Thoracic aorta (tissue), 2 donors: ENCODE results near the gene ATXN1. TPM values are rescaled to one million over a fixed set of nuclear protein-coding genes. Genes with fewer than 3 reads are reported as not detected.
A peak's percentile ranks its signal among the peaks of the same experiment; 100 is the strongest.

ENCODE experiments used
- ATAC-seq: fragments of 150-250 bp; one replicate; pipeline ENCODE4 v1.8.0; 2017; ENCODE audit warnings: low read depth; ENCODE audit not compliant: insufficient number of reproducible peaks, low FRiP score
- DNase-seq: peaks from one replicate; pipeline ENCODE4 v3.0.0-alpha.2; 2020; ENCODE audit warnings: low spot score
- H3K27ac ChIP-seq, 2 donors: fragments of 200-600 bp; sonication (generic); 1 replicate in 1 of 2; 2 replicates in 1 of 2; pipeline ENCODE4 v1.5.1; 2016; ENCODE audit warnings: mild to moderate bottlenecking in 2 of 2, moderate library complexity in 2 of 2
- H3K27me3 ChIP-seq: fragments of 200-600 bp; sonication (generic); replicated peaks from 2 replicates; pipeline ENCODE4 v1.6.0; 2016; ENCODE audit warnings: mild to moderate bottlenecking; ENCODE audit not compliant: insufficient read depth
- H3K36me3 ChIP-seq: fragments of 200-600 bp; sonication (generic); one replicate; pipeline ENCODE4 v1.5.1; 2016
- H3K4me1 ChIP-seq, 2 donors: fragments of 200-600 bp; sonication (generic); 1 replicate in 1 of 2; 2 replicates in 1 of 2; pipeline versions ENCODE4 v1.5.1 to v1.6.0; 2016; ENCODE audit warnings: low read depth in 2 of 2, mild to moderate bottlenecking in 1 of 2; ENCODE audit not compliant: control insufficient read depth in 1 of 2
- H3K4me3 ChIP-seq: fragments of 200-600 bp; sonication (generic); 2 replicates; pipeline ENCODE4 v1.5.1; 2016; ENCODE audit warnings: mild to moderate bottlenecking
- H3K9me3 ChIP-seq: fragments of 200-600 bp; sonication (generic); 2 replicates; pipeline ENCODE4 v1.5.1; 2016
- CTCF ChIP-seq: fragments of 200-600 bp; sonication (generic); IDR thresholded peaks from one replicate; pipeline ENCODE4 v1.5.1; 2019; ENCODE audit warnings: antibody characterized with exemption
- total RNA-seq, 2 donors: library from RNA; depleted of rRNA; stranded (reverse); fragments of >200 nt; gene quantifications; one replicate each; pipeline versions ENCODE4 v1.1.0 to v1.2.3, GENCODE V29; 2016

Gene ATXN1
- total RNA-seq, 2 donors from 2014 or later = 59.8 to 62.4 TPM

- no peak for TF ChIP-seq CTCF
- Histone ChIP-seq H3K9me3 (no peaks in the 10 kb centered on the region), H3K27me3 (no peaks in the 10 kb centered on the region), H3K27ac (no peak overlapping the region), H3K4me3 (no peak overlapping the region), H3K36me3 (no peaks in the 10 kb centered on the region), H3K4me1 (peaks cover 25 to 52% of the 10 kb centered on the region in 2 donors)
- DNase-seq (no peak), ATAC-seq (no peak)
These were observed 31.5 kb downstream of the ATXN1 start for GRCh38 chr6:16729744-16730143.

- Histone ChIP-seq H3K4me1 (peaks cover 30 to 57% of the 10 kb centered on the region in 2 donors), H3K9me3 (no peaks in the 10 kb centered on the region), H3K27me3 (no peaks in the 10 kb centered on the region), H3K27ac (no peak overlapping the region), H3K36me3 (no peaks in the 10 kb centered on the region), H3K4me3 (no peak overlapping the region)
- no peak for TF ChIP-seq CTCF
- DNase-seq = no peak
- no peak for ATAC-seq
These were observed 32.0 kb downstream of the ATXN1 start for GRCh38 chr6:16729183-16729691.

- ATAC-seq (no peak), DNase-seq (no peak)
- H3K36me3 ChIP-seq = no peaks in the 10 kb centered on the region
- no peaks in the 10 kb centered on the region for H3K9me3 ChIP-seq
- peaks cover 32 to 62% of the 10 kb centered on the region in 2 donors for H3K4me1 ChIP-seq
- no peaks in the 10 kb centered on the region for H3K27me3 ChIP-seq
- no peak for TF ChIP-seq CTCF
- no peak overlapping the region for H3K4me3 ChIP-seq
- no peak overlapping the region for H3K27ac ChIP-seq
These were observed 32.6 kb downstream of the ATXN1 start for GRCh38 chr6:16728513-16729182.

GRCh38 chr6:16727996-16728395 lies 33.3 kb downstream of the ATXN1 start:
- TF ChIP-seq CTCF = no peak
- Histone ChIP-seq H3K4me3 (no peak overlapping the region), H3K27me3 (no peaks in the 10 kb centered on the region), H3K36me3 (no peaks in the 10 kb centered on the region), H3K27ac (no peak overlapping the region), H3K4me1 (peaks cover 38 to 62% of the 10 kb centered on the region in 2 donors), H3K9me3 (no peaks in the 10 kb centered on the region)
- ATAC-seq (no peak), DNase-seq (no peak)

- Histone ChIP-seq H3K36me3 (no peaks in the 10 kb centered on the region), H3K27ac (peak overlapping the region; percentile 85 to 88), H3K27me3 (no peaks in the 10 kb centered on the region), H3K4me3 (peak overlapping the region; percentile 59), H3K9me3 (no peaks in the 10 kb centered on the region), H3K4me1 (peaks cover 28 to 56% of the 10 kb centered on the region in 2 donors)
- no peak for TF ChIP-seq CTCF
- no peak for DNase-seq
- ATAC-seq = peak; percentile 38
These were observed 36.0 kb downstream of the ATXN1 start for GRCh38 chr6:16725145-16725864.
